GM19239 (cell line): ENCODE results near the gene FPR2.
"Not testable (repeated sequence)": the region's sequence is repeated elsewhere in the genome, so short reads cannot be mapped to it uniquely, and the experiment has no call there.

ENCODE experiments used
- DNase-seq: peaks from one replicate; pipeline ENCODE4 v3.0.0; 2011; ENCODE audit warnings: low spot score; ENCODE audit not compliant: insufficient read length
- FAIRE-seq: peaks from 2 replicates; lab custom pipeline; 2011; peaks lifted over from hg19 to GRCh38; lab: Jason Lieb, UNC

Gene FPR2

DNA sequence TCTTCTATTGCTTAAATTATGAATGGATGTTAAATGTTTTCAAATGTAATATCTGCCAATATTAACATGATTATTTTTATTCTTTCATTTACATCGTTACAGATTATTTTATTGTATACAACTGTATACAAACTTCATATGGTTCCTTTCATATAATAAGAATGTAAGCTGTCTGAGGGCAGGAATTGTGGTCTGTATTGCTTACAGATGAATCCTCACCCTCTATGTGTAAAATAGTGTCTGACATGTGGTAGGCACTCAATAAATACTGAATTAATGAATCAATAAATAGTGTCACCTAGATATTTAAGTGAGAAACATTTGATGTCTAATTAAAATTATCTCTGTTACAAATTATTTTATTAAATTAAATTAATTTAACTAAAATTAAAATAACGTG lies 41.8 kb downstream of the FPR2 start:
- DNase-seq (no peak), FAIRE-seq (no peak)

DNA sequence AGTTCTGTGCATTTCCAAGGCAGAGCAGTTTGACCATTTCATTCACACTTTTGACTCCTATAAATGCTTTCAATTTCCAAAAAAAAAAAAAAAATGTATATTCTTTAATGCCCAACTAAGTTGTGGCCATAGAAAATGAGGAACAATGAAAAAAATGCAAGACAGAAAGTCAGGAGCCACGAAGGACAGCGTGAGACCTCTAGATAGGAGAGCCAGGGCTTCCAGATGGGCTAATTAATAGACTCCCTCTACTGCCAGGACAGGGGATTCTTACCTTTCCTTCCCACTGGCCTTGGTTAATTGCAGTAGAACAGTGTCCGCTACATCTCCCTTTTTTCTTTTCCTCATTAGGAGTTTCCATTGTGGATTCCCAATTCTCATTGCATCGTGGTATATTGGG lies 42.5 kb downstream of the FPR2 start:
- FAIRE-seq = no peak

GRCh38 chr19:51803967-51804366 lies 43.0 kb downstream of the FPR2 start:
- no peak for FAIRE-seq
- DNase-seq = no peak

More for the DNA sequence above, 42.5 kb downstream of the FPR2 start:
- DNase-seq = no peak

- not testable (repeated sequence) for DNase-seq, FAIRE-seq
Observed at GRCh38 chr19:51804789-51805188, 43.8 kb downstream of the FPR2 start.

- FAIRE-seq, DNase-seq: not testable (repeated sequence)
Observed at GRCh38 chr19:51805396-51805795, 44.4 kb downstream of the FPR2 start.

GRCh38 chr19:51806571-51806970 lies 45.6 kb downstream of the FPR2 start:
- not testable (repeated sequence) for FAIRE-seq

DNA sequence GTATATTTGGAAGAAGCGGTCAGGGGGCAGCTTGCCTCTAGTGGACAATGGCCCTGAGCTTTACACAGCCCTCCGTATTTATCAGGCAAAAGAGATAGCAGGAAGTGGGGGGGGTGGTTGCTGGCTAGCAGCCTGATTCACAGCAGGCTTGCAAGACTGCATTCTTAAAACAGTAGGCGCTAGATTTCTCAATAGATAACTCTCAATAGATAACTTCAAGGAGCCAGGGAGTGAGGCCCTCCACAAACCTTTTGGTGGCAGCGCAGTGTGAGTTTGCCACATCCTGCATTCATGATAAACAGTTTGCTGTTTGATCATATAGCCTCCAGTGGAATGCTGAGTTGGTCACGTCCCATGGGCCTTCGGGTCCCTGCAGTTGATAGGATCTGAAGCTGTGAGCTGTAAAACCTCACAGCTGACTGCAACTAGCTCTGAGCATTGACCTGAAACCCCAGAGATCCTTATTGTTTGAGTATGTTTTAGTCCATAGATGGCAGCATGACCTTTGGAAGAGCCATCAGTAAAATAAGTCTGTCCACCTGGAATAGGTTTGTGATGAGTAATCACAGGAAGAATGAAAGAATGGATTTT lies 46.2 kb downstream of the FPR2 start:
- FAIRE-seq = no peak
- no peak for DNase-seq

More at GRCh38 chr19:51806571-51806970, 45.6 kb downstream of the FPR2 start:
- DNase-seq = not testable (repeated sequence)

GRCh38 chr19:51807925-51808324 lies 46.9 kb downstream of the FPR2 start:
- DNase-seq = no peak
- FAIRE-seq = no peak

DNA sequence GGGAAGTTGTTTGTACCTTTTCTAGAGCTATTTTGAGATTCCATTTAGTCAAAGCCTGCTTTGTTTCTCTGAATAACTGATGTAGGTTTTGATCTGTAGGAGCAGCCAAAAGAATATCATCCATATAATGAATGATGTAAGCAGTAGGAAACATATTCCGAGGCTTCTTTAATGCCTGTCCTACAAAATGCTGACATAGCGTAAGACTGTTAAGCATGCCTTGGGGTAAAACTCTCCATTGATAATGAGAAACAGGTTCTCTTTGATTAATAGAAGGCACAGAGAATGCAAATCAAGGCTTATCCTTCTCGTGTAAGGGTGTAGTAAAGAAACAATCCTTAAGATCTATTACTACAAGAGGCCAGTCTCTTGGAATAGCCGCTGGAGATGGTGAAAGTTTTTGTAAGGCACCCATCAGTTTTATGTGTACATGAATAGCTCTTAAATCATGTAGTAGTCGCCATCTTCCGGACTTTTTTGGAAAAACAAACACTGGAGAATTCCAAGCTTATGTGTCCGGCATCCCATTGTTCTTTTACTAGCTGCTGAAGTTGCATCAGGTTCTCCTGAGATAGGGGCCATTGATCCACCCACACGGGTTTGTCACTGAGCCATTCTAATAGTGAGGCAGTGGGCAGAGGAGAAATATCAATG lies 47.5 kb downstream of the FPR2 start:
- DNase-seq = no peak
- no peak for FAIRE-seq

DNA sequence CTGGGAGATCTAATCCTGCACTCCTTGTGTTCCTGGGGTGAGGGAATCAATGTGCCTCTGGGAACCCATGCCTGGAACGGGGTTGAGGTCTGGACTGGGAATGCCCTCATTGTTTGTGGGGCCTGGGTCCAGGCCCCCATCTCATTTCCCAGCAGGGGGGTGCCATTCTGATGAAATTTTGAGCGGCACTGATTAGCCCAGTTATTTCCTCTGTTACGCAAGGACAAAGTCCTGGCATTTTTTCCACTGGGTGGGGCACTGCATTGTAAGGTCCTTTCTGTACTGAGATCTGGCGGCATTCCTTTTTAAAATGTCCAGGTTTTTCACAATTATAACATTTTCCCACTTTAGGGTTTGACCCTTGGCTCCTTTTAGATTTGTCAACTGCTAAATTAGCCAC lies 48.8 kb downstream of the FPR2 start:
- no peak for DNase-seq
- no peak for FAIRE-seq

DNA sequence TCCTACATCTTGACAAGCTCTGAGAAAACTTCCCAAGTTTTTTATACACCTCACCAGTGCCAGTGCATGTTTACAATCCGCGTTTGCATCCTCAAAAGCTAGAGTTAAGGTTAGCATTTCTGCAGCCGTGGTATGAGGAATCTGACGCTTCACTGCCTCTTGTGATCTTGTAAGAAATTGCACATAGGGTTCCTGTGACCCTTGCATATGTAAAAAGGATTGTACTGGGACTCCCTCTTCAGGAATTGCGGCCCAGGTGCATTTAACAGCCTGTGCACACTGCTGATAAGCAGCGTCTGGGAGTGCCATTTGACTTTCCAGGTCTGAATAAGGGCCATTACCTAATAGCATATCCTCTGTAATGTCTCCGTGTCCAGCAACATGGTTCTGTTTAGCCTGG lies 49.2 kb downstream of the FPR2 start:
- no peak for FAIRE-seq
- no peak for DNase-seq

GRCh38 chr19:51811344-51811743 lies 50.4 kb downstream of the FPR2 start:
- FAIRE-seq (no peak), DNase-seq (no peak)

DNA sequence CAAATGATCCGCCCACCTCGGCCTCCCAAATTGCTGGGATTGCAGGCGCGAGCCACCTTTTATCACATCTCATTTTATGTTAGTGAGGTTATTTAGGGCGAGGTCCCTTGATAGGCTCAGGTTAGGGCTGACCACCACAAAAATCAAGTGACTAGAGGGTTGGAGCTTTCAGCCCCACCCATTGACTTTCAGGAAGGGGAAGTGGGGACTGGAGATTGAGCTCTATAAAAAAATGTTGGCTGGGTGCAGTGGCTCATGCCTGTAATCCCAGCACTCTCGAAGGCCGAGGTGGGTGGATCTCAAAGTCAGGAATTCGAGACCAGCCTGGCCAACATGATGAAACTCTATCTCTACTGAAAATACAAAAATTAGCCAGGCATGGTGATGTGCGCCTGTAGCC lies 54.1 kb downstream of the FPR2 start:
- no peak for DNase-seq
- FAIRE-seq = no peak

GRCh38 chr19:51816711-51817110 lies 55.7 kb downstream of the FPR2 start:
- FAIRE-seq (no peak), DNase-seq (no peak)

- DNase-seq (no peak), FAIRE-seq (no peak)
Observed at GRCh38 chr19:51820011-51820410, 59.0 kb downstream of the FPR2 start.
